Esophagus squamous epithelium (tissue), 4 donors: ENCODE measurements around the gene GGCT.

Experiments used
- CTCF ChIP-seq, 6 experiments: fragments of 450-650 bp in 4 of 6; fragments of 200-600 bp in 2 of 6; sonication (generic) in 2 of 6; IDR thresholded peaks; one replicate each; pipeline ENCODE4 v1.5.1; 2016 to 2019; ENCODE audit warnings: antibody characterized with exemption in 6 of 6, mild to moderate bottlenecking in 4 of 6, moderate library complexity in 4 of 6
- POLR2A ChIP-seq, 4 donors: fragments of 450-650 bp; IDR thresholded peaks; one replicate each; pipeline ENCODE4 v1.6.1; 2017; ENCODE audit warnings: antibody characterized with exemption in 4 of 4, mild to moderate bottlenecking in 4 of 4, moderate library complexity in 3 of 4

GRCh38 chr7:30505174-30505697, 607 bp upstream of the GGCT start:
- TF ChIP-seq POLR2A (IDR thresholded peaks at IDR 0.05): no peak
- no peak for TF ChIP-seq CTCF (IDR thresholded peaks at IDR 0.05)
